ENCODE data around the gene PRL.

DNA sequence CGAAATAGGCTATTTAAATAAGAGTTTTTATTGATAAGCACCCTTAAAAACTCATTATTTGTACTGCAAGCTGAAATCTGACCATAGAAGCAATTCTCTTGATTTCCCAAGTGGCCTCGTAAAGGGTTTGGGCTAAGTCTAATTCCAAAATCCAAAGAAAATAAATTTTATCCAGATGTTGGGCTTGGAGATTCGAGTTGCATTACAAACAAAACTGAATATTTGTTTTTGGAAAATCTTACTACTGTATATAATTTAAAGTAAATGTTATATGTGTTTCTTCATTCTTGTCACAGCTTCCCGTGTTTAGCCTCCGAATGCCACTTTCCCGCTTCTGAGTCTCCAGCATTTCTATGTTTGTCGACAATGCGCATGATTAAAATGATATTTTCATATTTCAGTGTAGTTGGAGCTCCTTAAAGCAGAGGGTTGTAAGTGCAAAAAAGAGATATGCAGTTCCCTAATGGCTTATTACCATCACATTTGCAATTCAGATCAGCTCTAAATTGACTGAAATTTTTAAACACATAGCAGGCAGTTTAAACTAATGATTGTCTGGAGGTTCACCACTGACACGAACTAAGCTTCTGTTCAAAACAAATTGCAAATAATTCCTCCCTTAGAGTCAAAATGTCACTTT, 47.0 kb downstream of the PRL start:
- TF ChIP-seq, protein P1, sequence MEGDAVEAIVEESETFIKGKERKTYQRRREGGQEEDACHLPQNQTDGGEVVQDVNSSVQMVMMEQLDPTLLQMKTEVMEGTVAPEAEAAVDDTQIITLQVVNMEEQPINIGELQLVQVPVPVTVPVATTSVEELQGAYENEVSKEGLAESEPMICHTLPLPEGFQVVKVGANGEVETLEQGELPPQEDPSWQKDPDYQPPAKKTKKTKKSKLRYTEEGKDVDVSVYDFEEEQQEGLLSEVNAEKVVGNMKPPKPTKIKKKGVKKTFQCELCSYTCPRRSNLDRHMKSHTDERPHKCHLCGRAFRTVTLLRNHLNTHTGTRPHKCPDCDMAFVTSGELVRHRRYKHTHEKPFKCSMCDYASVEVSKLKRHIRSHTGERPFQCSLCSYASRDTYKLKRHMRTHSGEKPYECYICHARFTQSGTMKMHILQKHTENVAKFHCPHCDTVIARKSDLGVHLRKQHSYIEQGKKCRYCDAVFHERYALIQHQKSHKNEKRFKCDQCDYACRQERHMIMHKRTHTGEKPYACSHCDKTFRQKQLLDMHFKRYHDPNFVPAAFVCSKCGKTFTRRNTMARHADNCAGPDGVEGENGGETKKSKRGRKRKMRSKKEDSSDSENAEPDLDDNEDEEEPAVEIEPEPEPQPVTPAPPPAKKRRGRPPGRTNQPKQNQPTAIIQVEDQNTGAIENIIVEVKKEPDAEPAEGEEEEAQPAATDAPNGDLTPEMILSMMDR (IDR thresholded peaks at IDR 0.05) = no peak
- no peak for TF ChIP-seq ZFX (IDR thresholded peaks at IDR 0.05; ENCODE audit: borderline replicate concordance)

All from 22Rv1 (cell line).